Activated naive CD4-positive, alpha-beta T cell treated with anti-CD3 and anti-CD28 coated beads for 36 hours (primary cell): ENCODE data around the gene MYRF. TPM values are rescaled to one million over a fixed set of nuclear protein-coding genes. Genes with fewer than 3 reads are reported as not detected.

Experiments
- CTCF ChIA-PET: fragments of 350-600 bp; sonication (Branson Sonifier 250); formaldehyde crosslinking; loops from one replicate; lab custom pipeline; 2021; ENCODE audit warnings: antibody characterized with exemption; lab: Charles Lee
- DNase-seq: peaks from one replicate; pipeline ENCODE4 v3.0.0-alpha.2; 2020
- H3K27ac Mint-ChIP-seq: one replicate; pipeline ENCODE4 v1.8.0; 2021; ENCODE audit warnings: mild to moderate bottlenecking, mixed read lengths
- H3K27me3 Mint-ChIP-seq: one replicate; pipeline ENCODE4 v1.8.0; 2021; ENCODE audit warnings: low read depth, mixed read lengths
- H3K36me3 Mint-ChIP-seq: one replicate; pipeline ENCODE4 v1.8.0; 2021; ENCODE audit warnings: low read depth, mixed read lengths
- H3K4me1 Mint-ChIP-seq: one replicate; pipeline ENCODE4 v1.8.0; 2021; ENCODE audit warnings: low read depth, mixed read lengths
- H3K4me3 Mint-ChIP-seq: one replicate; pipeline ENCODE4 v1.8.0; 2021; ENCODE audit warnings: mild to moderate bottlenecking, moderate library complexity, mixed read lengths
- H3K9me3 Mint-ChIP-seq: one replicate; pipeline ENCODE4 v1.8.0; 2021; ENCODE audit warnings: mixed read lengths
- intact Hi-C: fragments of 100-400 bp; cut with micrococcal nuclease; formaldehyde crosslinking; loops from one replicate; pipeline ENCODE4 v1.15.1; 2023
- total RNA-seq, 2 experiments: library from RNA; stranded (reverse); gene quantifications; one replicate each; pipeline ENCODE4 v1.2.3, GENCODE V29; 2021

Gene MYRF
- total RNA-seq, 2 experiments from 2014 or later = 0.27 to 0.48 TPM

DNA sequence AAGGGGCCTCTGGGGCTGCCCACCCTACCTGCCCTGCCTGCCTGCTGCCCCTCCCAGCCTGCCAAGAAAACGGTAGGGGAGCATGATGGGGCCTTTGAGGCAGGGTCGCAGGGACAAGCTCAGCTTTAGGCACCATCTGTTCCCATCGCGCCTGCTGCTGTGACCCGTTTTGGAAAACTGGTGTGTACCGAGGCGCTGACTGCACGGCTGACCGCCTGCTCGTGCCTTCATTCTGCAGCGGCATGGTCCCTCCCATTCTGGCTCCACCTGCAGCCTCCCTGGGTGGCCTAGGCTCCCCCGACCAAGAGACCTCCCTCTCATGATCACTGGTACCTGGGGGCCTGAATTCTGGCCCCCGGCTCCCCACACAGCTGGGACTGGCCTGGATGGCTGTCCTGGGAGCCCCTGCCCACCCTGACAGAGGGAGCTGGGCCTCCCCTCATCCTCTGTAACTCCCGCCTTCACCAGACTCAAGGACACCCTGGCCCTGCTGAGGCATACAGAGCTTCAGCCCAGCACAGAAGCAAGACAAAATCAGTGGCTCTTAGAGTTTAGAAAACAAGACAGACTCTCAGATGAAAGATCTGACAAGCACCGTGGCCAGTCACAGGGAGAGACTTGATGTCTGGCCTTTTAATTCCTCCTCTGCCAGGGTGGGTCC is 6.5 kb upstream of the MYRF start:
- Mint-ChIP-seq H3K4me3 (no peak overlapping the region), H3K27ac (no peak overlapping the region), H3K4me1 (no peaks in the 10 kb centered on the region), H3K9me3 (no peaks in the 10 kb centered on the region), H3K27me3 (peaks cover 13% of the 10 kb centered on the region), H3K36me3 (no peaks in the 10 kb centered on the region)
- CTCF ChIA-PET = interaction anchor here (1.2 to 3.1 kb wide), 3 partner anchors 12 to 362 kb away, joined by 4 to 17 read pairs (median 7); no protein-coding TSS in a partner anchor
- DNase-seq = no peak
- intact Hi-C loops = loop anchor here (2.0 to 5.0 kb wide), 2 partner anchors 201 to 363 kb away; no protein-coding TSS in a partner anchor

DNA sequence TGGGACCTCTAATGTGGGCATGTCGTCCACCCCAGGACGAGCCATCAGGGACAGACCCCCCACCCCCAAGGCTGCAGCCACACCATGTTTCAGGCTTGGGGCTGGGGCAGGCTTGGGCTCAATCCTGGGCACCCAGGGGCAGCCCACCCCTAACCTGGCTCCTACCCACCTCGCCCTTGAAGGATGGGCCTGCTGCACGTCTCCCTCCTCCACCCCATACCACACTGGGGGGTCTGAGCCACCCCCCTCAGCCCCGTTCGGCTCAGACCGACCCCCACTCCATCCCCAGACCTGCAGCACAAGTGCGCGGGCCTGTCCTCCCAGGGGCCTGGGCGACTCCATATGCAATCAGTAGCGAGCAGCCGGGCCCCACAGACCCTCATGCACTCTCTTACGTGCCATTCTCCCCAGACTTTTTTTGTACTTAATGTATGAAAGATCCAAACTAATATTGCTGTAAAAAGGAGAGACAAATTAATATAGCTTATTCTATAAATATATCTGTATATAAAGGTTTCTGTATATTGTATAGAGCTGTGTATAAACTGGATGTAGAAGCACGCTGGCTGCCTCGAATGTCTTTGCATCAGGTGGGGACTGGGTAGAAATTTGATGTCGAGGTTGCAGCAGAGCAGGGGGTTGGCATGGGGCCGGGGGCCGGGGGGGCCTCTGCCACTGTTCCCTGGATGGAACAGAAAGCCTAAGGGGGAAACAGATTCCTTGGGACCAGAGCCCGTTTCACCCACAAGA is 5.8 kb upstream of the MYRF start:
- intact Hi-C loops = loop anchor here (1.0 to 5.0 kb wide), 3 partner anchors 30 to 362 kb away; no protein-coding TSS in a partner anchor
- Mint-ChIP-seq H3K27me3 (peaks cover 17% of the 10 kb centered on the region), H3K9me3 (no peaks in the 10 kb centered on the region), H3K27ac (no peak overlapping the region), H3K4me3 (no peak overlapping the region), H3K36me3 (no peaks in the 10 kb centered on the region), H3K4me1 (no peaks in the 10 kb centered on the region)
- CTCF ChIA-PET = interaction anchor here (0.7 to 3.1 kb wide), 5 partner anchors 11 to 361 kb away, joined by 3 to 17 read pairs (median 5); no protein-coding TSS in a partner anchor
- DNase-seq = no peak

- intact Hi-C loops = loop anchor here (1.0 to 5.0 kb wide), 3 partner anchors 29 to 361 kb away; no protein-coding TSS in a partner anchor
Measured at GRCh38 chr11:61747192-61747966, 5.1 kb upstream of the MYRF start.

DNA sequence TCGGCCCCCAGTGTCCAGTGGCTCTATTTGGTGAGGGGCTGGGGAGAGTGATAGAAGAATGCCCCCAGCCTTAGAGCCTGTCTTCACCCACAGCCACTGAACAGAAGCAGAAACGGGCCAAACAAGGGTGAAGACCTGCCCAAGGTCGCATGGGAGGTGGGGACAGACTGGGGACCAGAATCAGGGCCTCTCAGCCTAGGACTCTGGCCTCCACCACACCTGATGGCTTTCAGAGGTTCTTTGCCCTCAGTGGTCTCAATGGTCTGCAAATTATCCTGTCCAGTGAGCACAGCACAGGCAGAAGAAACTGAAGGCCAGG is 4.5 kb upstream of the MYRF start:
- DNase-seq = no peak
- Mint-ChIP-seq H3K27ac (no peak overlapping the region), H3K27me3 (peaks cover 22% of the 10 kb centered on the region), H3K4me1 (peaks cover 4% of the 10 kb centered on the region), H3K9me3 (no peaks in the 10 kb centered on the region), H3K36me3 (no peaks in the 10 kb centered on the region), H3K4me3 (no peak overlapping the region)
- intact Hi-C loops = loop anchor here (1.0 to 5.0 kb wide), 3 partner anchors 28 to 361 kb away; no protein-coding TSS in a partner anchor
- CTCF ChIA-PET = interaction anchor here (1.1 to 2.6 kb wide), 4 partner anchors 14 to 360 kb away, joined by 3 to 7 read pairs (median 5); no protein-coding TSS in a partner anchor

More at GRCh38 chr11:61747192-61747966, 5.1 kb upstream of the MYRF start:
- Mint-ChIP-seq H3K27me3 (peaks cover 21% of the 10 kb centered on the region), H3K4me1 (peaks cover 4% of the 10 kb centered on the region), H3K9me3 (no peaks in the 10 kb centered on the region), H3K27ac (no peak overlapping the region), H3K36me3 (no peaks in the 10 kb centered on the region), H3K4me3 (no peak overlapping the region)
- peak; percentile 57 for DNase-seq
- CTCF ChIA-PET = interaction anchor here (0.5 to 2.6 kb wide), 6 partner anchors 10 to 361 kb away, joined by 3 to 7 read pairs (median 4); no protein-coding TSS in a partner anchor

- CTCF ChIA-PET = interaction anchor here (1.6 to 2.6 kb wide), 2 partner anchors 15 to 358 kb away, joined by 5 read pairs; no protein-coding TSS in a partner anchor
- DNase-seq = no peak
- H3K36me3 Mint-ChIP-seq = no peaks in the 10 kb centered on the region
- H3K4me3 Mint-ChIP-seq = no peak overlapping the region
- H3K4me1 Mint-ChIP-seq = peaks cover 7% of the 10 kb centered on the region
- no peaks in the 10 kb centered on the region for H3K9me3 Mint-ChIP-seq
- H3K27ac Mint-ChIP-seq = no peak overlapping the region
- peaks cover 29% of the 10 kb centered on the region for H3K27me3 Mint-ChIP-seq
- intact Hi-C loops = loop anchor here (5.0 kb wide), 1 partner anchor 198 kb away; no protein-coding TSS in a partner anchor
Measured at GRCh38 chr11:61749591-61750217, 2.7 kb upstream of the MYRF start.

DNA sequence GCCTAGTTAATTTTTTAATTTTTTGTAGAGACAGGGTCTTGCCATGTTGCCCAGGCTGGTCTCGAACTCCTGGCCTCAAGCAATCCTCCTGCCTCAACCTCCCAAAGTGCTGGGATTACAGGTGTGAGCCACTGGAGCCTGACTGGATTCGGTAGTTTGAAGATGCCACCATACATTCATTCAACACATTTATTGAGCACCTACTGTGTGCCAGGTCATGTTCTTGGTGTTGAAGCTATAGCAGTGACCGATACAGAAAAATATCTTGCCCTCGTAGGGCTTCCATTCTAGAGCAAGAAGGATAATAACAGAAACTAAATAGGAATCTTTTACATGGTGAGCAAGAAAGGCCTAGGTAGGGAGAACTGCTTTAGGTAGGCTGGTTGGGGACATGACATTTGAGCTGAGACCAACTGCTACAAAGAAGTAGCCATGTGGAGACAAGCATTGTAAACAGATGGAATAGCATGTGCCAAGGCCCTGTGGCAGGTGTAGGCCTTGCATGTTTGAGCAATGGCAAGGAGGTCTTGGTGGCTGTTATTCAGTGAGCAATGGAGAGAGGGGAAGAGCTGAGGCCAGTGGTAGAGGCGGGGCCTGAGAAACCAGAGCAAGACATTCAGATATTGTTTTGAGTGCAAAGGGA is 1.7 kb upstream of the MYRF start:
- Mint-ChIP-seq H3K4me3 (no peak overlapping the region), H3K27ac (no peak overlapping the region), H3K27me3 (peaks cover 29% of the 10 kb centered on the region), H3K9me3 (no peaks in the 10 kb centered on the region), H3K36me3 (no peaks in the 10 kb centered on the region), H3K4me1 (peaks cover 7% of the 10 kb centered on the region)
- no peak for DNase-seq
- intact Hi-C loops = loop anchor here (1.0 kb wide), 1 partner anchor 26 kb away; no protein-coding TSS in a partner anchor
- CTCF ChIA-PET = interaction anchor here (0.6 to 1.6 kb wide), 5 partner anchors 17 to 197 kb away, joined by 3 to 4 read pairs (median 3); no protein-coding TSS in a partner anchor

DNA sequence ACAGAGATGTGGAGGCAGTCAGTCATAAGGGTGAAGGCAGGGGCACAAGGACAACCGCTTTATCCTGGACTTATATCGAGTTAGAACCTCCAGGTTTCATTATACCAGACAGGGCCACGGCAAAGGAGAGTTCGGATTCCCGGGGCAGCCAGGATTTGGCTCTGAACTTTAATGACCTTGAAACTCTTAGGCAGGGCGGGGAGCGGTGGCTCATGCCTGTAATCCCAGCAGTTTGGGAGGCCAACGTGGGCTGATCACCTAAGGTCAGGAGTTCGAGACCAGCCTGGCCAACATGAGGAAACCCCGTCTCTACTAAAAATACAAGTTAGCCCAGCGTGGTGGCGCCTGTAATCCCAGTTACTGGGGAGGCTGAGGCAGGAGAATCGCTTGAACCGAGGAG is 1.1 kb upstream of the MYRF start:
- Mint-ChIP-seq H3K4me3 (no peak overlapping the region), H3K27ac (no peak overlapping the region), H3K4me1 (peaks cover 10% of the 10 kb centered on the region), H3K27me3 (peaks cover 29% of the 10 kb centered on the region), H3K9me3 (no peaks in the 10 kb centered on the region), H3K36me3 (no peaks in the 10 kb centered on the region)
- CTCF ChIA-PET = interaction anchor here (0.6 to 1.6 kb wide), 5 partner anchors 18 to 197 kb away, joined by 3 to 4 read pairs (median 3); no protein-coding TSS in a partner anchor
- intact Hi-C loops = loop anchor here (1.0 kb wide), 1 partner anchor 25 kb away; no protein-coding TSS in a partner anchor
- no peak for DNase-seq

- H3K36me3 Mint-ChIP-seq = no peaks in the 10 kb centered on the region
- no peak for DNase-seq
- CTCF ChIA-PET = no interaction called here
Measured at GRCh38 chr11:61752925-61753521, 587 bp downstream of the MYRF start.

DNA sequence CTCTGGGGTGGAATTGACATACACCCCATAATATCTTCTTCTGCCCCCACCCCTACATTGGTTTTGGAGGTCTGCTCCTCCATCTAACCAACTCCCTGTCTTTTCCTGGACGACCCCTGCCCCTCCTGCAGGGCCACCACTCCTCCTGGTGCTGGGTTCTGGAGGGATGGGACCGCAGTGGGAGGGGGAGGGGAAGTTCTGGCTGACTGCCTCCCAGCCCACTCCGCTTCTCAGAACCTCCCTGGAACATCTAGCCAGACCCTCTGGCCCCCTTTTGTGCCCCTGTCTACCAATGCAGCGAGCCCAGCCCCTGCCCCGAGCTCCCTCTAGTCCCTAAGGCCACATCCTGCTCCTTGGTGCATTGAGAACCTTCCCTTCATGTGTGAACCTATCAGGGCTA is 1.2 kb downstream of the MYRF start:
- Mint-ChIP-seq H3K9me3 (no peaks in the 10 kb centered on the region), H3K4me1 (peaks cover 13% of the 10 kb centered on the region), H3K27me3 (peaks cover 29% of the 10 kb centered on the region), H3K36me3 (no peaks in the 10 kb centered on the region), H3K4me3 (no peak overlapping the region), H3K27ac (no peak overlapping the region)
- intact Hi-C loops = loop anchor here (2.0 kb wide), 1 partner anchor 63 kb away; the partner anchor contains the start of gene FADS1
- CTCF ChIA-PET = interaction anchor here (1.0 kb wide), 1 partner anchor 355 kb away, joined by 4 read pairs; no protein-coding TSS in a partner anchor
- DNase-seq = no peak

More at GRCh38 chr11:61752925-61753521, 587 bp downstream of the MYRF start:
- H3K4me3 Mint-ChIP-seq = peak overlapping the region; percentile 16
- intact Hi-C loops = loop anchor here (2.0 kb wide), 1 partner anchor 64 kb away; the partner anchor contains the start of gene FADS1
- peaks cover 13% of the 10 kb centered on the region for H3K4me1 Mint-ChIP-seq
- no peaks in the 10 kb centered on the region for H3K9me3 Mint-ChIP-seq
- H3K27ac Mint-ChIP-seq = no peak overlapping the region
- H3K27me3 Mint-ChIP-seq = peaks cover 29% of the 10 kb centered on the region

DNA sequence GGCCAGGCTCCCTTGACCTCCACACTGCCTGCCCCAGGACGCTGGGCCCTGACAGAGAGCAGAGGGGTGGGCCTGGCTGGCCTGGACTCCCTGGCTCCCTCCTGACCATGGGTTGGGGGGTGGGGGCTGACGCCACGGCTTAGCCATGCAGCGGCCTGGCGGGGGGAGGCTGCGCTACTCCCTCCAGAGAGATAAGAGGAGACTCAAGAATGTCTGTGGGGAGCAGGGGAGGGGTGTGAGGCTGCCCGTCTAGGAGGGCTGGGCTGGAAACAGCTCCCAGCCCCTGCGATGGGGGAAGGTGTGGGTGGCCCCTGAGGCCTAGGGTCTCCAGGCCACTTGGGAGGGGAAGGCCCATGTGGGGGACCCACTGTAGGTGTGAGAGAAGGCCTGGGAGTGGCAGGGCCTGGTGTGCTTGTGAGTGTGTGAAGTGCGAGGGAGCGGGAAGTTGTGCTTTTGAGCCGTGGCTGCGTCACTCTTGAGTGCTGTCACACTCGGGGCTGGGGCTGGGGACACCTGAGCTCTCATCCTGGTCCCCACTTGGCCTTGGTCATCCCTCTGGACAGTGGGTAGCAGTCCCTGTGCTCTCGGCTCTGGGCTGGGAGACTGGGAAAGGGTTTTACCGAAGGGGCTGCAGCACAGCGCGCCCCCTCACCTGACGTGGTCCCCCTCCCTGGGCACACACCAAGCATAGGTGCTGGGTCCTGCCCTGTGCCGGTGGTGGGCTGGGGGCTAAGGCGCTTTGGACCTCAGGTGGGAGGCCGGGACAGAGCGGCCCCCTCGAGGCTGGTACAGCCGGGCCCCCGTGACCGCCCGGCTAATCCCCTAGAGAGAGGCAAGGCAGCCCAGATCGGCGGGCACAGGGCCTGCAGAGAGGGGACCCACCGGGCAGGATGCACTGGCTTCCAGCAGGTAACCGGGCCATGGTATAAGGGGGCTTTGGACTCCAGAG is 2.4 kb downstream of the MYRF start:
- Mint-ChIP-seq H3K36me3 (no peaks in the 10 kb centered on the region), H3K27me3 (peaks cover 21% of the 10 kb centered on the region), H3K27ac (no peak overlapping the region), H3K9me3 (no peaks in the 10 kb centered on the region), H3K4me1 (peaks cover 13% of the 10 kb centered on the region), H3K4me3 (no peak overlapping the region)
- intact Hi-C loops = no loop called here
- CTCF ChIA-PET = interaction anchor here (0.6 to 1.0 kb wide), 2 partner anchors 54 to 354 kb away, joined by 4 read pairs; no protein-coding TSS in a partner anchor
- DNase-seq = no peak
